Erythroblast (primary cell): ENCODE data around the gene PHTF2.
A peak's percentile ranks its signal among the peaks of the same experiment; 100 is the strongest.
"Not testable (repeated sequence)": the region's sequence is repeated elsewhere in the genome, so short reads cannot be mapped to it uniquely, and the experiment has no call there.

ENCODE experiments used
- DNase-seq, 2 experiments: peaks; one replicate each; lab custom pipeline; 2025; lab: John Stamatoyannopoulos, UW
- GATA1 ChIP-seq: IDR thresholded peaks from 2 replicates; pipeline ENCODE4 v1.6.1; 2011; ENCODE audit warnings: low read depth, mild to moderate bottlenecking, control low read depth, low read length, moderate library complexity
- POLR2A ChIP-seq: IDR thresholded peaks from 2 replicates; pipeline ENCODE4 v1.6.1; 2011; ENCODE audit warnings: mild to moderate bottlenecking, low read length

PHTF2 gene

DNA sequence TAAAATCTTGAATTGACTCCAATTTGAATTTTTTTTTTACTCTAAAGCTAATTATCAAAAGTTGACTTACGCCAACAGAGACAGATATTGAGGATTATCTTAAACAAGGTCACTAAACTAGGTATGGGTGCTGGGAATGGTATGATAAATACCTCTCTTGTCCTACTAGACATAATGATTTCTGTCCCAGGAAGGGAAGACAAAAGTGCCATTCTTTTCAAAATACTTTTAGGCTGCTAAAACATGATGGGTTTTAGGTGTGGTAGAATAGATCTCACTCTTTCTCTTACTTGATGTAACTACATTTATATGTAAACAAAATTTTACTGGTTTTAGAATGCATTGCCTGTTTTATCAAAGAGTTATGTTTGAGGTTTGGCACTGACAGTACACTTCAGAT lies 15.5 kb upstream of the PHTF2 start:
- DNase-seq = peak; percentile 11 to 32
- TF ChIP-seq GATA1 = no peak
- TF ChIP-seq POLR2A = no peak

DNA sequence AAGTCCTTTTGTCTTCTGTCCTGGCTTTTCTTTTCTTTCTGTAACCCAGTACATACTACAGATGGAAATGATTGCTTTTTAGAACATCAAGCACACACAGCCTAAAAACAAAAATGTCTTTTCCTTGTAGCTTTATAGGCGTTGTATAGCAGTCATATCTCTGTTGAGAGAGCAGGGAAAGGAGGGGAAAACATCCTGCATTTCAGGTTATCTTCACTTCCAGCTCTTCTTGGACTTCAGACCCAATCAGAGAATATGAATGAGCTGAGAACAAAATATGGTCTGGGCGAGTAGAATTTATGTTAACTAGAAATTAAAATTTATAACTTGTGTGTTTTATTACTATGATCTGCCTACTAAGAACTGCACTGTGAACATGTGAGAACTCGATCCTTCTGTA lies 15.0 kb upstream of the PHTF2 start:
- no peak for TF ChIP-seq GATA1
- TF ChIP-seq POLR2A = no peak

GRCh38 chr7:77784426-77784825 lies 14.1 kb upstream of the PHTF2 start:
- not testable (repeated sequence) for DNase-seq

More for the DNA sequence above, 15.0 kb upstream of the PHTF2 start:
- peak in 1 of 2 experiments; percentile 33 for DNase-seq

GRCh38 chr7:77786018-77786417 lies 12.6 kb upstream of the PHTF2 start:
- TF ChIP-seq POLR2A (no peak), GATA1 (no peak)
- DNase-seq = no peak

DNA sequence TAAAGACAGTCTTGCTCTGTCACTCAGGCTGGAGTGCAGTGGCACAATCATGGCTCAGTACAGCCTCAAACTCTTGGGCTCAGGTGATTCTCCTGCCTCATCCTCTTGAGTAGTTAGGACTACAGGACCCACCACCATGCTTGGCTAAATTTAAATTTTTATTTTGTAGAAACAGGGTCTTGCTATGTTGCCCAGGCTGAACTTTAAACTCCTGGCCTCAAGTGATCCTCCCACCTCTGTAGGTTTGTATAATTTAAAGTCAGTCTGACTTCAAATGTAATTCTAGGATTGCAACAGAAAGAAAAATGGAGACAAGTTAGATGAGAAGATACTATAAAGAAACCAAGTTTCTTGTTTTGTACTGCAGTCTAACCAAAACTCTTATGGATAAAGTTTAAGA lies 11.8 kb upstream of the PHTF2 start:
- TF ChIP-seq POLR2A (no peak), GATA1 (no peak)
- DNase-seq = no peak

GRCh38 chr7:77788327-77788902 lies 10.2 kb upstream of the PHTF2 start:
- DNase-seq = no peak
- no peak for TF ChIP-seq POLR2A

DNA sequence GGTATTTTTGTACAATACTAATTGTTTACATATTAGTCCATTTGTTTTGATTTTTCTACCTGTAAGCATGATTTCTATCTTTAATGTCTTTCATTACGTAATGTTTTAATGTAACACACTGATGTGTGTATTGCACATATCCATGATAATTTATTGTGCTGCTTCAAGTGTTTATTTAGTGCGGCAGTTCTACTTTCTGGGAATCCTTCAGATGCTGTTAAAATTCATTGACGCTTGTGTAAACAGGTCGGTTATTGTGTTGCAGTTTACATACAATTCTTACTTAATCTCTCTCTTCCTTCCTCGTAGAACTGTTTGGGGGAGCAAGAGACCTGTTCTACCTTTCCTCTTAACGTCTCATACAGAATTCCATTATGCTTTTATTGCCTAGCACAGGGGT lies 7.2 kb upstream of the PHTF2 start:
- DNase-seq = no peak
- TF ChIP-seq GATA1 (no peak), POLR2A (no peak)

DNA sequence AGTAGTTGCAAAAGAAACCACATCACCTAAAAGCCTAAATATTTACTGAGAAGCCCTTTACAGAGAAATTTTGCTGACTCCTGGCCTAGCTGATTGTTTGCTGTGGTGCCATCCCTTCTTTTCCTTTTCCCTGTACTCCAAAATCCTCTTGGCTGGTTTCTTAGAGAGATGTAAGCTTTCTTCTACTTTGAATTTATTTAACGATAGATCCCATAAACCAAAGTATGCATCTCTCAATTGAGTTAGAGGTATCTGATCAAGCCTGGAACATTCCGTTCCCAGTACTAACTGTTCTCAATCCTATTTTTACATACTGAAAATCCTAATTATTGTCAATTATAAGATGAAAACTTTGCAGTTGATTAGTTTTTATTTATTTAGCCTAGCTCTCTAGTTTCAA lies 6.6 kb upstream of the PHTF2 start:
- TF ChIP-seq POLR2A = no peak
- TF ChIP-seq GATA1 = no peak
- no peak for DNase-seq

GRCh38 chr7:77794000-77794399 lies 4.6 kb upstream of the PHTF2 start:
- TF ChIP-seq POLR2A (no peak), GATA1 (no peak)
- no peak for DNase-seq

DNA sequence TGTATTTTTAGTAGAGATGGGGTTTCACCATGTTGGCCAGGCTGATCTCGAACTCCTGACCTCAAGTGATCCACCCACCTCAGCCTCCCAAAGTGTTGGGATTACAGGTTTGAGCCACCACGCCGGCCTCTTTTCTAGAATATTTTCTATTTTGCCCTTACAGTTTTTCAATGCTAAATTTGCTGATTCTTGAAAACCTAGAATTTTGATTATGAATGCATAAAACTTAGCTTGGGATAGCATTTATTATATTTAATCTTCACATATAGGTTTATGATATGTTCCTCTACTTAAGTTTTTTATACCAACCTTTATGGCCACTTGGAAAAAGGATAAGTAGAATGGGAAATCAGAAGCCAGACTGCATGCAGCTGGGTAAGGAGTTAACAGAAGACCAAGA lies 2.5 kb upstream of the PHTF2 start:
- no peak for TF ChIP-seq POLR2A
- no peak for TF ChIP-seq GATA1
- DNase-seq = no peak

GRCh38 chr7:77796960-77797359 lies 1.6 kb upstream of the PHTF2 start:
- DNase-seq = peak in 1 of 2 experiments; percentile 35
- TF ChIP-seq GATA1 (no peak), POLR2A (no peak)

GRCh38 chr7:77797734-77798393 lies 709 bp upstream of the PHTF2 start:
- no peak for TF ChIP-seq GATA1
- TF ChIP-seq POLR2A = no peak
- DNase-seq = peak in 1 of 2 experiments; percentile 70

DNA sequence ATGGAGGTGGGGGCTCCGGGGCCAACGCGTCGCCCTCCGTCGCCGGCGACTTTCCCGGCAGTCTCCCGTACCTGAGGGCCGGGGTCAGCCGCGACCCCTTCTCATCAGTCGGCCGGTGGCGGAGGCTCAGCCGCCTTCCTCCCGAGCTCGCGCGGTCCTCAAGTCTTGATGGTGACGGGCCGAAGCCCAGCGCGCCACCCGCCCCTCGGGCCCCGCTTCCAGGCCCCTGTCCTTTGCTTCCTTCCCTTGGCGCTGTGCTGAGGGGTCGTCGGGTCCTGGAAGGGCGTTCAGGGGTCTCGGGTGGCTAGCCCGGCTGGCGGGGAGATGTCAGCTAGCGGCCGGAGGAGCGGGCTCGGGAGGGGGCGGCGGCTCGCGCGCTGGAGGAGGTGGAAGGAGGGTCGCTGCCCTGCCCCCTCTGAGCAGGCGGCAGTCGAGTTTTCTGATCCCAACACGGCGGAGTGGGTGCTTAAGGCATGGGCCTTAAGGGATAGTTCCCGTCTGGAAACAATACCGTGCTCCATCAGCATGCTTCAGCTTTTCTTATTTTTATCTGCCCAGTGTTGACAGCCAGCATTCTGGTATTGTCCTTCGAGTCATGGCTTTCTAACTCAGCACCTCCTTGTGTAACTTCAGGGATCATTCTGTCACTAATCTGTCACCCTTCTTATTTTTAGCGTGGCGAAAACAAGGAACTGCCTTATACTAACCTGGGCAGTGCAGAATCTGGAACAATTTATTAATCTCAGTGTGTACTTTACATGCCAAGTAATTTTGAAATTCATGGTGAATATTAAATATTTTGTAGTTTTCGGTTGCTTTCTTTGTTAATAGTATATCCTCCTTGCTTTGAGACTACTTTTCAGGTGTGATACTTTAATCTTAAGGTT lies 748 bp downstream of the PHTF2 start:
- DNase-seq = peak; percentile 62 to 67
- TF ChIP-seq POLR2A (no peak), GATA1 (no peak)

GRCh38 chr7:77800158-77800557 lies 1.6 kb downstream of the PHTF2 start:
- peak; percentile 33 to 45 for DNase-seq
- TF ChIP-seq GATA1 (no peak), POLR2A (no peak)

- DNase-seq = no peak
- no peak for TF ChIP-seq GATA1
- TF ChIP-seq POLR2A = no peak
Observed at GRCh38 chr7:77800730-77801129, 2.2 kb downstream of the PHTF2 start.
